Right hindlimb (tissue), 1 donor: Measurements from ENCODE around the gene TBC1D5.

Source experiments
- DNase-seq: peaks from one replicate; pipeline ENCODE4 v3.0.0-alpha.2; 2018

The TBC1D5 gene

DNA sequence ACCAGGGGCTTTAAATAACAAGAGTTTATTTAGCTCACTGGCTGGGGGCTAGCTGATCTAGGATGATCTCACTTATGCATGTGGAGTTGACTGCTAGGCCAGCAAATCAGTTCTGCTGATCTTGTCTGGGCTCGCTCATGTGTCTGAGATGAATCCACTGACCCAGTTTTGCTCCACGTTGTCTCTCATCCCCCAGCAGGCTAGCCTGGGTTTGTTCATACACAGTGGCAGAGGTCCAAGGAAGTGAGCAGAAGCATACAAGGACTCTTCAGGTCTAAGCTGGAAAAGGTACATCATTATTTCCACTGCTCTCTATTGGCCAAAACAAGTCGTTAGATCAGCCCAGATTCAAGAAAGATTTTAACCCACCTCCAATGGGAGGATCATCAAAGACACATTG is 619.7 kb downstream of the TBC1D5 start:
- DNase-seq = no peak

GRCh38 chr3:17121336-17121735 is 621.1 kb downstream of the TBC1D5 start:
- DNase-seq = no peak

DNA sequence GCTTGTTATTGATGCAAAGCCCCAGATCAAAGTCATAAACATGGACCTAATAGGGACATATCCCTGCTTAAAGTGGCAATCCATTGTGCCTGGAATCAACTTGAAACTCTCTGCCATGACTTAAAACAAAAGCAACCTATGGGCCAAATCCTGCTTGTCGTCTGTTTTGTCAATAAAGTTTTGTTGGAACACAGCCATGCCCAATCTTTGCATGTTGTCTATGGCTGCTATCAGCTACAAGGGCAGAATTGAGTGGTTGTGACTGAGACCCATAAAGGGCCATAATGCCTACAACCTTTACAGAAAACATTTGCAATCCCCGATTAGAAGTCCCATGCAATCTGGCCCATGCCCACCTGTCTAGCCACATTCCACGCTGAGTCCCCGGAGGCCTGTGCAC is 622.3 kb downstream of the TBC1D5 start:
- no peak for DNase-seq

DNA sequence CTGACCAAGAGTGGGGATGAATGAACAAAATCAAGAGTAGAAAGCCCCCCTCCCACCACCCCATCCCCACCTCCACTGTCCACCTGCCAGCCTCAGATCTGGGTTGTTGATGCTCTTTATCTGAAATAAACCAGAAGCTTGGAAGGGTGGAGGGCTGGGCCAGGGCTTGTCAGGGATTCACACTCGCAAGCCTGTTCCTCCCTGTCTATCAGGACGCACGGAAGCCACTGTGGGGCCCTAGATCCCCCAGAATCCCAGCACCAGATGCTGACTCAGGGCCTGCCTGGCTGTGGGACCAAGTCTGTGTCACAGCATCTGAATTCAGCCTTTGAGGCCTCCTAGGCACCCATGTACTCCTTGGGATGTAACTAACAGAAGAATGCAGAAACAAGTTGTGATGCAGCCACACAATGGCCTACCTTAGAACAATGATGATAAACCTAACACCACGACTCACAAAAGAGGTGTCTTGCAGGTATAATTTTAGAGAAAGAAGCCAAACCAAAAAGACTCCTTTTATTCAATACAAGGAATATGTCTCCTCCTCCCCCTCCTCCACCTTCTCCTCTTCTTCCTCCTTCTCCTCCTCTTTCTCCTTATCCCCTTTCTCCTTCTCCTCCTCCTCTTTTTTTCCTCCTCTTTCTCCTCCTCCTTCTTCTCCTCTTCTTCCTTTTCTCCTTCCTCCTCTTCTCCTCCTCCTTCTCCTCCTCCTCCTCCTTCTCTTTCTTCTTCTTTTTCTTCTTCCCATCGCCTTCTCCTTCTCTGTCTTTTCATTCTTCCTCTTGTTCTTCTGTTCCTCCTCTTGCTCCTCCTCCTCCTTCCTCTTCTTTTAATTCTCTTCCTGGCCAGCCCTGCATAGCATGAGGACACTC is 623.0 kb downstream of the TBC1D5 start:
- DNase-seq = no peak

- DNase-seq = no peak
Measured at GRCh38 chr3:17118771-17119170, 623.7 kb downstream of the TBC1D5 start.

DNA sequence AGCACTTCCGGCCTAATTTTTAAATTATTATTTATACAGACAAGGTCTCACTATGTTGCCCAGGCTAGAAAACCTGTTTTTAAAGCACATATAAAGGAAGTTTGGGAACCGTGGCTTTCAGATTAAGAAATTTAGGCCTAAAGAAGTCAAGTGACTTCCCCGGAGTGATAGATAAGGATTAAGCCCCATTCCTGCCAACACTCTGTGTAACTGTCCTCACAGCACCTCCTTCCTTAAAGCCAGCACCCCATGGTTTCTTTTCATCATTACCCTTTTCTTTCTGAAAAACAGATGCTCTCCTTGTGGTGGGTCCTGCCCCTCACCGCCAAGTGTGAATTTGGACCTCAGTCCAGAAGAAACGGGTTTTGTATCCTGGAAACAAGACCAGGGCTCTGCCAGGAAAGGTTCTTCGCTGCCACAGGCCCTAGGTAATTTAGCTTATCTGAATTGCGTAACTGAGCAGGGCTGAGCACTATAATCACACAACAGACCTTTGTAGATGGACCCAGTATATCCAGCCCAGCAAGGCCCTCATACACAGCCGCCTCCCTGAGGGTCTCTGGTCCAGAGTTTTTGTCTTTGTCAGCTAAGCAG is 626.3 kb downstream of the TBC1D5 start:
- DNase-seq = no peak

- DNase-seq = no peak
Measured at GRCh38 chr3:17115186-17115585, 627.2 kb downstream of the TBC1D5 start.

GRCh38 chr3:17111586-17111985 is 630.8 kb downstream of the TBC1D5 start:
- DNase-seq = no peak

- DNase-seq = no peak
Measured at GRCh38 chr3:17110660-17111396, 631.6 kb downstream of the TBC1D5 start.
